Endothelial cell (in vitro differentiated cells): ENCODE data around the gene RFX7. TPM values are rescaled to one million over a fixed set of nuclear protein-coding genes. Genes with fewer than 3 reads are reported as not detected.

Source experiments
- DNase-seq: peaks from one replicate; pipeline ENCODE4 v3.0.0; 2021; ENCODE audit warnings: low spot score
- H3K27ac Mint-ChIP-seq: one replicate; pipeline ENCODE4 v1.8.0; 2021; ENCODE audit warnings: mixed read lengths, inconsistent platforms; ENCODE audit not compliant: unreplicated experiment
- H3K27me3 Mint-ChIP-seq: one replicate; pipeline ENCODE4 v1.8.0; 2021; ENCODE audit warnings: mild to moderate bottlenecking, moderate library complexity, mixed read lengths, inconsistent platforms; ENCODE audit not compliant: unreplicated experiment
- H3K36me3 Mint-ChIP-seq: one replicate; pipeline ENCODE4 v1.8.0; 2021; ENCODE audit warnings: mild to moderate bottlenecking, low read depth, mixed read lengths, inconsistent platforms; ENCODE audit not compliant: unreplicated experiment
- H3K4me1 Mint-ChIP-seq: one replicate; pipeline ENCODE4 v1.8.0; 2021; ENCODE audit warnings: mild to moderate bottlenecking, mixed read lengths, inconsistent platforms; ENCODE audit not compliant: unreplicated experiment
- H3K4me3 Mint-ChIP-seq: one replicate; pipeline ENCODE4 v1.8.0; 2021; ENCODE audit warnings: mild to moderate bottlenecking, mixed read lengths, inconsistent platforms; ENCODE audit not compliant: unreplicated experiment
- H3K9me3 Mint-ChIP-seq: one replicate; pipeline ENCODE4 v1.8.0; 2021; ENCODE audit warnings: mixed read lengths, inconsistent platforms; ENCODE audit not compliant: unreplicated experiment
- CTCF ChIP-seq: fragments of 200-600 bp; sonication (generic); IDR thresholded peaks from one replicate; pipeline ENCODE4 v1.5.0; 2021; ENCODE audit warnings: antibody characterized with exemption; ENCODE audit not compliant: unreplicated experiment
- total RNA-seq: library from RNA; stranded (reverse); fragmentation: NEBNext Ultra II Directional; extraction: Animal tissue kit (Norgen Biotek cat#: 25700); gene quantifications from one replicate; pipeline ENCODE4 v1.2.1, GENCODE V29; 2021; ENCODE audit not compliant: unreplicated experiment

Gene RFX7
- total RNA-seq, 1 donor from 2014 or later, result 37.7 TPM

- Mint-ChIP-seq H3K27ac (no peak overlapping the region), H3K4me3 (no peak overlapping the region), H3K27me3 (peaks cover 2% of the 10 kb centered on the region), H3K36me3 (no peaks in the 10 kb centered on the region), H3K9me3 (no peaks in the 10 kb centered on the region), H3K4me1 (no peaks in the 10 kb centered on the region)
- TF ChIP-seq CTCF, result no peak
- DNase-seq, result no peak
Observed at GRCh38 chr15:56049577-56049976, 194.1 kb downstream of the RFX7 start.

DNA sequence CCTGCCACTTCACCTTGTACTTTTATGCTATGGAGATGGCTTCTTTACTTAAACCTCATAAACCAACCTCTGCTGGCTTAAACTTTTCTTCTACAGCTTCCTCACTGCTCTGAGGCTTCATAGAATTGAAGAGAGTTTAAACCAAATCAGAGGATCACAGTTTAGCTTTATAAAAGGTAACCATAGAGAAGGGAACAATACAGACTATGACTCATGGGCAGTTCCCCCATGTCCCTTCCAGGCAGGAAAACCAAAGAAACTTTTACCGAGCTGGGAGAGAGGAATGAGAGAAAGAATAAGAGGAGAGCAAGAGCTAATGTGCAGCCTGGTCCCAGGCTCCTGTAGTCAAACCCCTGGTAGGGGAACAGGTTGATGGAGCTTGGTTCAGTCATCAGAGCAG is 196.3 kb downstream of the RFX7 start:
- no peak for DNase-seq

DNA sequence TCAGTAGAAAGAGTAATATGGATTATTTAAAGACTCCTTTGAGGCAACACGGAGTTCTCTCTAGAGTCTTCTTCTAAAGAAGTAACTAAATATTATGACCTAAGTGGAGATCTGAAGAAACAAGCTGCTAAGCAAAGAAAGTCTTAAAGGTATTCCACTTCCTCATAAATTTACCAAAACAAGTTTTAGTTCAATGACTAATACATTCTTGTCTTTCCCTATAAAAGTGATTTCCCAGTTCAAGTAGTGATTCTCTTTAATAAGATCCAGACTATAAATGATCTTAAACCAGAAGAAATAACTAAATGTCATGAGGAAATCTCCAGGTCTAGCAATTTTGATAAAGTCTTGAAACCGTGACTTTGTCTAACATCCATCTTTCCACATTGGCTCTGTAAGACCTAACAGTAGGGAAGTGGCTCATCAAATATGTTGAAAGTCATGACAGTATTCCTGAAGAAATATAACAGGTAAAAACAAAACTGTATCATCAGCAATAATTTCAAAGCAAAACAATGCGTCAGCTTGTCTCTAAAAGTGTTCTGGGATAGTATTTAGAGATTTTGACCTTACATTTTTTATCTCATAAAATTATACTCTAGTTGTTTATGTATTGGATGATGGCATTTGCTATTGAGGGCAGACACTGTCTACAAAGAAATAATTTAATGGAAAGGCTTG is 198.5 kb downstream of the RFX7 start:
- Mint-ChIP-seq H3K27me3 (peaks cover 5% of the 10 kb centered on the region), H3K4me3 (no peak overlapping the region), H3K36me3 (no peaks in the 10 kb centered on the region), H3K27ac (no peak overlapping the region), H3K9me3 (no peaks in the 10 kb centered on the region), H3K4me1 (peaks cover 10% of the 10 kb centered on the region)
- no peak for TF ChIP-seq CTCF
- DNase-seq, result no peak

More for the DNA sequence above, 196.3 kb downstream of the RFX7 start:
- Mint-ChIP-seq H3K9me3 (no peaks in the 10 kb centered on the region), H3K27me3 (peaks cover 5% of the 10 kb centered on the region), H3K27ac (no peak overlapping the region), H3K4me1 (peaks cover 10% of the 10 kb centered on the region), H3K36me3 (no peaks in the 10 kb centered on the region), H3K4me3 (no peak overlapping the region)
- TF ChIP-seq CTCF, result no peak

GRCh38 chr15:56042982-56043980 is 200.4 kb downstream of the RFX7 start:
- peaks cover 10% of the 10 kb centered on the region for H3K4me1 Mint-ChIP-seq
- DNase-seq, result no peak
- H3K4me3 Mint-ChIP-seq, result no peak overlapping the region
- H3K9me3 Mint-ChIP-seq, result no peaks in the 10 kb centered on the region
- H3K27ac Mint-ChIP-seq, result no peak overlapping the region
- H3K27me3 Mint-ChIP-seq, result peaks cover 5% of the 10 kb centered on the region
- no peak for TF ChIP-seq CTCF
- no peaks in the 10 kb centered on the region for H3K36me3 Mint-ChIP-seq
